ENCODE results near the gene FRMD7.

DNA sequence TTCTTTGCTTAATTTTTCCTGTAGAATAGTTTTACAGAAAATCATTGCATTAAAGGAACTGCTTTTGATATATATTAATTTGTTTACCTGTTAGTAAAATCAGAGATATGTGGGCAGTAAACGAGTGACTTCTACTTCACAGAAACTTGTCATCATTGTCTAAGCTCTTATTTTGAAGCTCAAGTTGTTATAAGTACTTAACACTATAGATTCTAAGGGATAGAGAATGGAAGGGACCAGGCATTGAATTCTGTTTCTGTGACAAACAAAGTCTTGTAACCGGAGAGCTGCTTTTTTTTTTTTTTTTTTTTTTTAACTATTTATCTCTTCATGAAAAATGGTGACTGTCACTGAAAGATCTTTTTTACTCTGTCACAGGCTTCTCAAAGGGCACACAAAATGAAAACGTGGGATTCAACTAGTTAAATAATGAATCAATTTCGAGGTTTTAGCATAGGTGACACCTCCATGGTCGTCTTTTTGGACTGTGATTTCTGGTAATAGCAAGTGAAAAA, 90.3 kb downstream of the FRMD7 start:
- TF ChIP-seq, protein P1, sequence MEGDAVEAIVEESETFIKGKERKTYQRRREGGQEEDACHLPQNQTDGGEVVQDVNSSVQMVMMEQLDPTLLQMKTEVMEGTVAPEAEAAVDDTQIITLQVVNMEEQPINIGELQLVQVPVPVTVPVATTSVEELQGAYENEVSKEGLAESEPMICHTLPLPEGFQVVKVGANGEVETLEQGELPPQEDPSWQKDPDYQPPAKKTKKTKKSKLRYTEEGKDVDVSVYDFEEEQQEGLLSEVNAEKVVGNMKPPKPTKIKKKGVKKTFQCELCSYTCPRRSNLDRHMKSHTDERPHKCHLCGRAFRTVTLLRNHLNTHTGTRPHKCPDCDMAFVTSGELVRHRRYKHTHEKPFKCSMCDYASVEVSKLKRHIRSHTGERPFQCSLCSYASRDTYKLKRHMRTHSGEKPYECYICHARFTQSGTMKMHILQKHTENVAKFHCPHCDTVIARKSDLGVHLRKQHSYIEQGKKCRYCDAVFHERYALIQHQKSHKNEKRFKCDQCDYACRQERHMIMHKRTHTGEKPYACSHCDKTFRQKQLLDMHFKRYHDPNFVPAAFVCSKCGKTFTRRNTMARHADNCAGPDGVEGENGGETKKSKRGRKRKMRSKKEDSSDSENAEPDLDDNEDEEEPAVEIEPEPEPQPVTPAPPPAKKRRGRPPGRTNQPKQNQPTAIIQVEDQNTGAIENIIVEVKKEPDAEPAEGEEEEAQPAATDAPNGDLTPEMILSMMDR (conservative IDR thresholded peaks at IDR 0.05; ENCODE audit: low read depth, low read length): no peak
- TF ChIP-seq, protein P2, sequence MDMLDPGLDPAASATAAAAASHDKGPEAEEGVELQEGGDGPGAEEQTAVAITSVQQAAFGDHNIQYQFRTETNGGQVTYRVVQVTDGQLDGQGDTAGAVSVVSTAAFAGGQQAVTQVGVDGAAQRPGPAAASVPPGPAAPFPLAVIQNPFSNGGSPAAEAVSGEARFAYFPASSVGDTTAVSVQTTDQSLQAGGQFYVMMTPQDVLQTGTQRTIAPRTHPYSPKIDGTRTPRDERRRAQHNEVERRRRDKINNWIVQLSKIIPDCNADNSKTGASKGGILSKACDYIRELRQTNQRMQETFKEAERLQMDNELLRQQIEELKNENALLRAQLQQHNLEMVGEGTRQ (IDR thresholded peaks at IDR 0.05; ENCODE audit: low read depth, low read length): no peak
- TF ChIP-seq BHLHE40 (IDR thresholded peaks at IDR 0.05; ENCODE audit: low read depth, low read length) (no peak), RAD21 (IDR thresholded peaks at IDR 0.05; ENCODE audit: low read length) (no peak), CEBPB (IDR thresholded peaks at IDR 0.05; ENCODE audit: low read depth, low read length) (no peak)

Data from IMR-90 (cell line).